HG03457 (cell line): Measurements from ENCODE around the gene ACKR3.

Source experiments
- ATAC-seq: cut with Tn5 transposase; IDR thresholded peaks from one replicate; pipeline ENCODE4 v1.9.1; 2021; ENCODE audit warnings: moderate number of reproducible peaks; ENCODE audit not compliant: unreplicated experiment

ACKR3 gene

DNA sequence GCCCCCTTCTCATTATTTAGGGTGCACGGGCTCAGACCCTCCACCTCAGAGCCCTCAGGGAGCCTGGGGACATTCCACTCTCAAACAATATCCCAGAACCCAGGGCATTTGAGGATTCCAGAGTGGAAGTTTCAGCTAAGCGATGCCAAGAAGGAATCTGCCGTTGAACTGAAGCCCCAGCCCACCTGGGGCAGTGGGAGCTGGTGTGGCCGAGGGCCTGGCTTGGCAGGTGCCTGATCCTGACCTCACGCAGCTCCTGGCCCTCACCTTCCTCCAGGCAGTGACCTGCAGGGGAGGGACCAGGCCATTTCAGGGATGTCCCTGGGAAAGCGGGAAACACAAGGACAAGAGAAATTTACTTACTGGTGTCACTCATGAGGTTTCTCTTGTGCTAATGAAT lies 58.2 kb downstream of the ACKR3 start:
- ATAC-seq, result no peak

DNA sequence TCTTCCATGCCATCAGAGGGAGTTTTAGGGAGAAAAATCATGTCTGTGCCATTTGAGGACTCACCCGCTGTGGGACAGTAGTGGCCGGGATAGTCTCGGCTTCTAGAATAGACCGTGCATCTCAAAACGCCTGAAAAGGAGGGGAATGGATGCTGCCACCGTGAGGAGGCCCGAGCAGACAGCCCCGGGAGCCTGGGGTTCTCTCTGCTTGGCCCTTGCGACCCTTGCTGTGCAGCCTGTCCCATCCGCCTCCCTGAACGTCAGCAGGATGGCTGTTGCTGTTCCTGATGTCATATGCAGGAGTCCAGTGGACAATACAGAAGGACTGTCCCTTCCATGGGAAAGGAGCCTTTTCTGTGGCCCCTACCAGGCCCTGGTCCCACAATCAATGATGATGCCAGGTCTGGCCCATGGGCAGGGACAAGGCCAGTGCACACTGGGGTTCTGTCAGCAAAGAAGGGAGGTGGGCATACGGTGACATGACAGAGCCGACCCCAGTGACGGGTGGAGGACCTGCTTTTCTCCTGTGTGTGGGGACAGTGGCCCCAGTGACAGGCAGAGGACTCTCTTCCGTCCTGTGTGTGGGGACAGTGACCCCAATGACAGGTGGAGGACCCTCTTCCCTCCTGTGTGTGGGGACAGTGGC lies 58.8 kb downstream of the ACKR3 start:
- ATAC-seq, result no peak

DNA sequence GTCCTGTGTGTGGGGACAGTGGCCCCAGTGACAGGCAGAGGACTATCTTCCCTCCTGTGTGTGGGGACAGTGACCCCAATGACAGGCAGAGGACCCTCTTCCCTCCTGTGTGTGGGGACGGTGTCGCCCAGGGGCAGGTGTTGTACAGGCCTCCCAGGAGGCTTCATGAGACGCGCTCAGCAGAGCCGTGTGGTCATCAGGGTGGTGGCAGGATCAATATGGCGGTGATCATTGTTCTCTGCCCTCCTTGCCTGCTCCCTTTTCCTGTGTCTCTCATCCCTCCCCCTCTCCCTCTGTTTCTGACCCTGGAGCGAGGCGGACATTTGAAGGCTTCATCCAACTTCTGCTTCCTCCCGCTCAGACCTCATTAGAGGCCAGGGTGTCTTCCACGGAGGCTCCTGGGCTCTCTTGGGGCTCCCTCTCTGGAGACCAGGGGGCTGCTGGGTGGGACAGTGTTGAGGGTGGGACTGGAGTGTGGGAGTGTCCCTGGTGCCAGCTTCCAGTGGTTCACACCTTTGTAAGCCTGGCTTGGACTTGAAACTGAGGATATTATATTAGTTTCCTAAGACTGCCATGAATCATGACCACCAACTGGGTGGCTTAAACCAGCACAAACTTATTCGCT lies 59.5 kb downstream of the ACKR3 start:
- no peak for ATAC-seq

DNA sequence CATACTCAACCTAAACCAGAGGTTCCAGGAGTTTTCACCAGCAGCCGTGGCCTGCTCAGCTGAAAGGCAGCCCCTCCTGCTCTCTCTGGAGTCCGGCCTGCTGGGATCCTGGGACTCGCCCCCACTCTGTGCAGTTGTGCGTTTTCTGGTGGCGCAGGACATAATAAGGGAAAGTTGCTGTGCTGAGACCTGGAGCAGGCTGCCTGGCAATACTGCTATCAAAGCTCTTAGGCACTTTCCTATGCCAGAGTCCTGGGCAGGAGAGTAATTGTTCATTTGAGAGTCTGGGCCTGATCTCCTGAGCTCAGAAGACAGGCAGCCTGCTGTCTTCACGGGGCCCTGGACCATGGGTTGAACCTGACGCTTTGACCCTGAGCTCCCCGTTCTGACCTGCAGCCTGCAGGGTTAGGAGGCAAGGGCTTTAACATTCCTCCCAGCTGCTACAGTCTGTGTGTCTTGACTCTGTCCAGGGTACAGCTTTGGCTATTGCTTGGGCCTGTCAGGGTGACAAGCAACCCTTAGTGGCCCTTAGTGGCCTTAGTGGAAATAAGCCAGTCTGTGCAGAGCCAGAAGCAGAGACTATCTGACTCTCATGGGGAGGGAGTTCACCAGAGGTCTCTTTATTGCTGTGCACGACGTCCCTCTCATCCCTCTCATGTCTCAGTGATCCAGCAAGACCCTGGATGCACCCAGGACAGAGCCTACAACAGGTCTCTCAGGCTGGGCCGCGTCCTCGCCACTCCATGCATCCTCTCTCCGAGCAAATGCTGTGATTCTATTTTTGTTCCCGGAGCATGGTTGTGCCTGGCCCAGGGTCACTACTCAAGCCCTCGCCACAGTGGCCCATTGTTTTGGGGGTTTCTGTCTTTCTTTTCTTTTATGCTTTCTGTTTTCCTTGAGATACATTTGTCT lies 60.6 kb downstream of the ACKR3 start:
- ATAC-seq, result no peak

DNA sequence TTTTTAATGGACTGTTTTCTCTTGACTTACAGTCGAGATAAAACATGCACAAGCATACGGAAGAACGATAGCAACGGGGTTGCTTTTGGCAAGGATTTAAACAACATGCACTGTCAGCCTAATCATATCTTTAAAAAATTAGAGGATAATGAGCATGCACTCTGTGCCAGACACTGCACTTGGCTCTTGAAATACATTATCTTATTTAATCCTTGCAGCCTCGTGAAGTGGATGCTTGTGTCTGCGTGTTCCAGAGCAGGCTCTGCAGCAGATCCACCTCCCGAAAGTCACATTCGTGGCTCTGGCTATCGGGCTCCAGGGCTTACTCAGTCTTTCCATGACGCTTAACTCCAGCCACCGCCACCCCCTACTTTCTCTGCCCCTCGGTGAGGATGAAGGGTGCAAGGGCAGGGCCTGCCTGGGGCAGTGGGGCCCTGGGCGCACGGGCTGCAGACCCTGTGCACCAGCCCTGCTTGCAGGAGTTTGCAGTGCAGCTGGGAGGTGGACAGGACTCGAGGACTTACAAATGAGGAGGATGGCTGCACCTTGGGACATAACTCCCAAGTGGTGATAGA lies 61.7 kb downstream of the ACKR3 start:
- no peak for ATAC-seq

DNA sequence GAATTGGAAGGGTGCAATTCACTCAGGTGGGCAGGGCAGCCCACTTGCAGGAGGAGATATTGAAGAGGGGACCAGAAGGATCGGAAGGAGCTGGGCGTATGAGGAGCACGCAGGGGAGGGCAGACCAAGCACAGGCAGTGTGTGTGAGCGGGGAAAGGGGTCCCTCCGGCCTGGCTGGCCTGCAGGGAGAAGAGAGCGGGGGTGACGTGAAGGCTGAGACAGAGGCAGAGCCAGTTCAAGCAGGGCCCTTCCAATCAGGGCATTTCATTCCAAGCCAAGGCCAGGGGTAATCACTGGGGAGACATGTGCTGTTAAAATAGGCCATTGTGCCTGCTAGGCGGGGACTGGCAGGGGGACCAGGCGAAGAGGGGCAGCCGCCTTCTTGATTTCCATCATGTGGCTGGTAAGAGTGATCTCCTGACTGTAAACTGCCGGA lies 62.2 kb downstream of the ACKR3 start:
- ATAC-seq, result no peak
